Embryonic facial prominence (tissue), 1 donor: ENCODE results near the gene OR5P2.
"Not testable (repeated sequence)": the region's sequence is repeated elsewhere in the genome, so short reads cannot be mapped to it uniquely, and the experiment has no call there.

Experiments used
- DNase-seq: peaks from one replicate; pipeline ENCODE4 v3.0.0-alpha.2; 2016; ENCODE audit errors: extremely low spot score

Gene OR5P2, protein sequence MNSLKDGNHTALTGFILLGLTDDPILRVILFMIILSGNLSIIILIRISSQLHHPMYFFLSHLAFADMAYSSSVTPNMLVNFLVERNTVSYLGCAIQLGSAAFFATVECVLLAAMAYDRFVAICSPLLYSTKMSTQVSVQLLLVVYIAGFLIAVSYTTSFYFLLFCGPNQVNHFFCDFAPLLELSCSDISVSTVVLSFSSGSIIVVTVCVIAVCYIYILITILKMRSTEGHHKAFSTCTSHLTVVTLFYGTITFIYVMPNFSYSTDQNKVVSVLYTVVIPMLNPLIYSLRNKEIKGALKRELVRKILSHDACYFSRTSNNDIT

DNA sequence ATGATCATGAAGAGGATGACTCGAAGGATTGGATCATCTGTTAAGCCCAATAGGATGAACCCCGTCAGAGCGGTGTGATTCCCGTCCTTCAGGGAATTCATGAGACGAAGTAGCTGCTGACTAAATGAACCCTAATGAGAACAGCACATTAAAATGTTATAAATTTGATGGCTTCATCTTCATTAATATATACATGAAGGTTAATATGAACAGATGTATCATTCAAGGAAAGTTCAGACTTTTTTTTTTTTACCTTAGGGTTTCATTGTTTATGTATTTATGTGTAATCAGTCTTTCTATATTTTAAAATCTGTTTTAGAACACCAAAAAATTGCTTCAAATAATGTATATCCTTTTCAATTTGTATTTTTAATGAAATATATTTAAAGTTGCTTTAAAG is at the start of gene OR5P2:
OR5P2 (minus strand) TSS at position 101 of the 400 bp plus-strand sequence; CDS start at position 101, 0 bp downstream.
- no peak for DNase-seq

DNA sequence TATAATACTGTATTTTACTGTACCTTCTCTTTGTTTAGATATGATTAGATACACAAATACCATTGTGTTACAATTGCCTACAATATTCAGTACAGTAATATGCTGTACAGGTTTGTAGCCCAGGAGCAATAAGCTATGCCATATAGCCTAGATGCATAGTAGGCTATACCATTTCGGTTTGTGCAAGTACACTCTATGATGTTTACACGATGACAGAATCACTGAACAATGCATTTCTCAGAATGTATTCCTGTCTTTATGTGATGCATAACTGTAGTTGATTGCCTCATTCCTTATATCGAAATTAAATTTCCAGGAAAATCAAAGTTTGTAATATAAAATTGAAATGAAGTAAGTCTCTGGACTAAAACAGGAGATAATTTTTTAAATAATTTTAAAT is 49.3 kb upstream of the OR5P2 start:
- DNase-seq = no peak

DNA sequence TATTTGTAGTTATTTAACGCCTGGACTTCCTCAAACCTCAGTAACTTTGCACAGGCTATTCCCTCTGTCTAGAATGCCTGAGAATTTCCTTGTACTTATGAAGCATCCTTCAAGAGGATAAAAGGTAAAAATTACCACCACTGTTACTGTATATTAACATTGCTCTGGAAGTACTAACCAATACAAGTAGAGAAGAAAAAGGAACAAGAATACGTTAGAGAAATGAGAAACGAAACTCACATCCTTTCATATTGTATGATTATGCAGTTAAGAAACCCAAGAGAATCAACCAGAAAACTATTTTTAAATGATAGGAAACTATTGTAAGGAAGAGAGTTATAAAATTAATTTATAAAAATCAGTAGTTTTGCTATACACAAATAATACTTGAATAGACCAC is 48.2 kb upstream of the OR5P2 start:
- no peak for DNase-seq

DNA sequence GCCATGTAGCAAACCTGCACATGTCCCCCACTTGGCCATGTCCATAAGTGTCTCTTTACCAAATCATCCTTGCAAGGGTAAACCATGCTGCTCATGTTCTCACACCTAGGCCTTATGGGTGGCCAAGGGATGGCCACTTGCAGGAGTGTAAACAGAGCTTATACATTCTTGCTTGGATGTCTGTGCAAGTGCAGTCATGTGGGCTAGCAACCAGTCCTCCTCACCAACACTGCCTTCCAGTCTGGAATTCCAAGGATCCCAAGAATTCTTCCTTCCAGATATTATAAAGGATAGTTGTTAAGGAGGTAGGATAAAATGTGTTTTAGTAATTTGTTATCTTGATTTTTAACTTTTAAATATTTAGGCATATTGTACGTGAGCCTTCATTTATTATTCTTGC is 47.8 kb upstream of the OR5P2 start:
- no peak for DNase-seq

DNA sequence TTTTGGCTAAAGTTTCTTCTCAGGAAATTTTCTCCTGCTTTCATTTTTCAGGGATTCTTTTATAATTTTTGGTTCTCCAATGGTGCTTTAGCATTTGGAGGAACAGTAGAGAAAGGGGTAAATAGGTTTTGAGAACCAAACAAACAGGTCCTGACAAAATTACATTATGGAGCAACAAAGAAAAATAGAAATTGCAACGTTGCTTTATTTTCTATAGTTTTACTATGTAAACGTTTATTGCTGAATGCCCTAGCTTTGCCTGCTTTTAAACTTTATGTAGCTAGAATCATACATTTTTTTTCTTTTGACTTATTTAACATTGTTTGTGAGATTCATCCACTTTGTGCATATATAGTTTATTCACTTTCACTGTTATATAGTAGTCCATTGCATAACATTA is 43.8 kb upstream of the OR5P2 start:
- DNase-seq = no peak

DNA sequence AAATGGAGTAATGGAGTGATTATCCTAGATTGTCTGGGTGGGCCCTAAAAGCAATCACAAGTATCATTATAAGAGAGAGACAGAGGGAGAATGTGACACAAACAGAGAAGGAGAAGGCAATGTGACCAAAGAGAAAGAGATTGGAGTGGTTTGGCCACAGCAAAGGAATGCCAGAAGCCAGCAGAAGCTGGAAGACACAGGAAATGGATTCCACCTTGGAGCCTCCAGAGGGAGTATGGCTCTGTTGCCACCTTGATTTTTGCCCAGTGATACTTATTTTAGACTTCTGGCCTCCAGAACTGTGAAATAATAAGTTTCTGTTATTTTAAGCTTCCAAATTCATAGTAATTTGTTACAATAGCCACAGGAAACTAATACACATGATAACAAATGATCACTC is 36.8 kb upstream of the OR5P2 start:
- no peak for DNase-seq

DNA sequence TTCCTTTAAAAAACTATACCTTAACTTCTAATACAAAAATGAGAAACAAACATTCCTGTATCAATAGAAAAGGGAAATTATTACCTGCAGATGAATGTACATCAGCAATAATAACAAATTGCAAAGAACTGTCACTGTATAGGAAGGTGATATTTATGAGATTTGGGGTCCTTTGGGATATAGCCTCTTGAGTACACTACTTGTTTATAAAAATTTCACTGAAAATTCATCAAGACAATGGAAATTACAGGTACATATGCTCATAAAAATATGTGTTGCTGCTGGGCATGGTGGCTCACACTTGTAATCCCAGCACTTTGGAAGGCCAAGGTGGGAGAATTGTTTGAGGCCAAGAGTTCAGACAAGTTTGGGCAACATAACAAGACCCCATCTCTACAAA is 34.0 kb upstream of the OR5P2 start, which contains the start of gene OR5P3:
OR5P3 (minus strand) TSS at position 101 of the 400 bp plus-strand sequence.
- no peak for DNase-seq

DNA sequence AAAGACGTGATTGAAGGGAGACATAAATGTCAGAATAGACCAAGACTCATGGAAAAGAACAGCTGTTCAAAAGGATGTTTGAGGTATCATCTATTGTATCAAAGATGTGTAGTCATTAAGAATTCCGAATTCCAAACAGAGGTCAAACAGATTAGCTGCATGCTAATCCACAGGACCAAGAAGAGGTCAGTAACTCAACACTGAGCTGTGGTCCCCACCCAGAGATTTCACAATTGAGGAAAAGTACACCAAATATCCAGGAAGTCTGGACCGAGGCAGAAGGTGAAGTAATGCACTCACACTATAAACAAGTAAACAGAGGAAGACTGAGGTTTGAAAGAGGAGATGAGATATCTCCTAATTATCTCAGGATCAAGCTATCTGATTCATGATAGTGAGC is 29.6 kb upstream of the OR5P2 start:
- DNase-seq = no peak

DNA sequence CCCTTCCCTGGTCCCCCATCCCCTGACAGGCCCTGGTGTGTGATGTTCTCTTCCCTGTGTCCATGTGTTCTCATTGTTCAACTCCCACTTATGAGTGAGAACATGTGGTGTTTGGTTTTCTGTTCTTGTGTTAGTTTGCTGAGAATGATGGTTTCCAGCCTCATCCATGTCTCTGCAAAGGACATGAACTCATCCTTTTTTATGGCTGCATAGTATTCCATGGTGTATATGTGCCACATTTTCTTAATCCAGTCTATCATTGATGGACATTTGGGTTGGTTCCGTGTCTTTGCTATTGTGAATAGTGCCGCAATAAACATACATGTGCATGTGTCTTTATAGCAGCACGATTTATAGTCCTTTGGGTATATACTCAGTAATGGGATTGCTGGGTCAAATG is 23.7 kb upstream of the OR5P2 start:
- not testable (repeated sequence) for DNase-seq

DNA sequence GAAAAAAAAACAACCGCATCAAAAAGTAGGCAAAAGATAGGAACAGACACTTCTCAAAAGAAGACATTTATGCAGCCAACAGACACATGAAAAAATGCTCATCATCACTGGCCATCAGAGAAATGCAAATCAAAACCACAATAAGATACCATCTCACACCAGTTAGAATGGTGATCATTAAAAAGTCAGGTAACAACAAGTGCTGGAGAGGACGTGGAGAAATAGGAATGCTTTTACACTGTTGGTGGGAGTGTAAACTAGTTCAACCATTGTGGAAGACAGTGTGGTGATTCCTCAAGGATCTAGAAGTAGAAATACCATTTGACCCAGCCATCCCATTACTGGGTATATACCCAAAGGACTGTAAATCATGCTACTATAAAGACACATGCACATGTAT is 18.2 kb upstream of the OR5P2 start:
- not testable (repeated sequence) for DNase-seq

DNA sequence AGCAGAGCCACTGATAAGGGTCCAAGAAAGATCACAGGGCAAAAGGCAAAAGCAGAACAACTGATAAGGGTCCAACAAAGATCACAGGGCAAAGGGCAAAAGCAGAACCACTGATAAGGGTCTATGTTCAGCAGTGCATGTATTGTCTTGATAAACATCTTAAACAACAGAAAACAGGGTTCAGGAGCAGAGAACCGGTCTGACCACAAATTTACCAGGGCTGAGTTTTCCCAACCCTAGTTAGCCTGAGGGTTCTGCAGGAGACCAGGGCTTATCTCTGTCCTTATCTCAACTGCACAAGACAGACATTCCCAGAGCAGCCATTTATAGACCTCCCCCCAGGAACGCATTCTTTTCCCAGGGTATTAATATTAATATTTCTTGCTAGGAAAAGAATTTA is 13.6 kb upstream of the OR5P2 start:
- DNase-seq = not testable (repeated sequence)

DNA sequence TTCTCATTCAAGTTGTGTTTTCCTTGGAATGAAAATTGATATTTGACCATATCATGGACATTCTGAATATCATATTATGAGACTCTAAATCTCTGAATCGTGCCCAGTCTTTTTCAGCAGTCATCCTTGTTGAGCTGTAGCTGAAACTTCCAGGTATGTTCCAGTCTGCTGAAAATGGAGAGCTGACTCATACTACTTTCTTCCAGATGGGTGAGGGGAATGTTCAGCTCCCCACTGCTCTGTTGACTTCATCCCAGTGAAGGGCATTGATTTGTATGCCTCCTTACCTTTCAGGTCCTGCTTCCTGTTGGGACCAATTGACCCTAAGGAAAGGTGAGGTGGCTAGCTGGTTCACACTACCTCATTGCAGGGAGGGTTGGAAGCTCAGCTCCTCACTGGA is 3.5 kb downstream of the OR5P2 start:
- DNase-seq = no peak

DNA sequence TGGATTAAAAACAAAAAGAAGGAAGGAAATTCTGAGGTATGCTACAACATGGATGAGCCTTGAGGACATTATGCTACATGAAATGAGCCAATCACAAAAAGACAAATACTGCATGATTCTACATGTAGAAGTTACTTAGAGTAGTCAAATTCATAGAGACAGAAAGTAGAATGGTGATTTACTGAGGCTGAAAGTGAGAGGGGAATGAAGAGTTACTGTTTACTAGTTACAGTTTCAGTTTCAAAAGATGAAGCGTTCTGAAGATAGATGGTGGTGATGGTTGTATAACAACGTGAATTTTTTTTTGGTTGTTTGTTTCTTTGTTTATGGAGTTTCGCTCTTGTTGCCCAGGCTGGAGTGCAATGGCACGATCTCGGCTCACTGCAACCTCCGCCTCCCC is 9.5 kb downstream of the OR5P2 start:
- DNase-seq = no peak

DNA sequence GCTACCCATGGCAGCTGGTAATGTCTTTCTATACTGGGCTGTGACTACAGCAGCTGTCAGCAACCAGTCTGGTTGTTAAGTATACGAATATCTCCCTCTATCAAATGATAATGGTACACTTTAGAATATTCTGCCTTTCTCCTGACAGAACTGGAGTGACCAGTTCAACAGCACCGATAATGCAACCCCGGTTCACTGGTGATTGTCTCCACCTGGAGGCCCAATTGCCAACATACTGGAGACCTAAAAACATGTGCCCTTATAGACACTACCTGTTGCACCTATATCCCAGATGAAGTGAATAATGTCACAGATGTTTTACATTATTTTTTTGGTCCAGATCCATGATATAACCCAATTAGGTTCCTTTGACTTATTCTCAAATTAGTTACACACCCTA is 21.1 kb downstream of the OR5P2 start:
- DNase-seq = no peak

DNA sequence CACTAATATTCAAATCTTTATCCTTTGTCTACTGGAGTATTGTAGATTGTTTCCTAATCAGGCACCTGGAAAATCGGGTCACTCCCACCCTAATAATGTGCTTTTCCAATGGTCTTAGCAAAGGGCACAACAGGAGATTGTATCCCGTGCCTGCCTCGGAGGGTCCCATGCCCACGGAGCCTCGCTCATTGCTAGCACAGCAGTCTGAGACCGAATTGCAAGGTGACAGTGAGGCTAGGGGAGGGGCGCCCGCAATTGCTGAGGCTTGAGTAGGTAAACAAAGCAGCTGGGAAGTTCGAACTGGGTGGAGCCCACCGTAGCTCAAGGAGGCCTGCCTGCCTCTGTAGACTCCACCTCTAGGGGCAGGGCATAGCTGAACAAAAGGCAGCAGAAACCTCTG is 32.4 kb downstream of the OR5P2 start:
- DNase-seq = not testable (repeated sequence)

DNA sequence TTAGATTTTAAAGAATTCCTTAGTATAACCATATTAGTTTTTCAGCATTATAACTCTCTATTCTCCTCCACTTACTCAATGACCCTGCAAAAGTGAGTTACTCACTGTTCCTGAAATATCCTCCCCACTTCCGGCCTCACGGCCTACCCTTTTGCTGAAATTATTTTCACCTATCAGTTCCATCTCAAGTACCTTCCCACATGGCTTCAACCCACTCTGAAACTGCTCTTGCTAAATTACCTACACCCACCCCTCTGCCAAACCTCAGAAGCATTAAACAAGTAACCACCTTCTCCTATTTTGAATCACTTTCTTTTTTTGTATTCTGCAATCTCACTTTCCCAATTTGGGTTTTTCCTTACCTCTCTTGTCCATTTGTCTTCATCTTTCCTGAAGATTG is 37.7 kb downstream of the OR5P2 start:
- DNase-seq = no peak

DNA sequence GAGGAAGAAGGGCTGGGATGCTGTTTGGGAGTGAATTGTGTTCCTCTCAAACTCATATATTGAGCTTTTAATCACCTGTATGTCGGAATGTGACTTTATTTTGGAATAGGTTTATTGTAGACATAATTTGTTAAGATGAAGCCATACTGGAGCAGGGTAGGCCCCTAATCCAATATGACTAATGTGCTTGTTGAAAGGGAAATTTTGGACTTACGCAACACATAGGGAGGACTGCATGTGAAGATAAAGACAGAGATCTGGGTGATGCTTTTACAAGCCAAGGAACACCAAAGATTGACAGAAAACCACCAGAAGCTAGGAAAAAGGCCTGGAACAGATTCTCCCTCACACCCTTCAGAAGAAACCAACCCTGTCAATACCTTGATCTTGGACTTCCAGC is 47.3 kb downstream of the OR5P2 start:
- no peak for DNase-seq
